GM12878 (cell line): ENCODE results near the gene ABCA4. TPM values are rescaled to one million over a fixed set of nuclear protein-coding genes. Genes with fewer than 3 reads are reported as not detected.

Experiments
- ATAC-seq: fragments of 200-7000 bp; cut with Tn5 transposase; 3 replicates; pipeline ENCODE4 v1.9.1; 2020; ENCODE audit warnings: mild to moderate bottlenecking, moderate library complexity
- BruUV-seq: library from RNA; stranded (reverse); fragments of 400-500 nt; replicated peaks from 2 replicates; lab custom pipeline; 2021; lab: Mats Ljungman, UMichigan
- CTCF ChIA-PET: fragments of 300-600 bp; sonication (Branson Sonifier 250); formaldehyde crosslinking; extraction: SDS; loops from one replicate; lab custom pipeline; 2021; ENCODE audit warnings: inconsistent platforms; lab: Yijun Ruan, JAX
- POLR2A ChIA-PET: fragments of 350-600 bp; formaldehyde crosslinking; extraction: SDS; loops from one replicate; lab custom pipeline; 2021; ENCODE audit warnings: inconsistent platforms; lab: Charles Lee
- RAD21 ChIA-PET: fragments of 300-600 bp; sonication (Branson Sonifier 250); formaldehyde crosslinking; loops from one replicate; lab custom pipeline; 2023; ENCODE audit warnings: antibody characterized with exemption; ENCODE audit not compliant: unreplicated experiment; lab: Charles Lee
- SMC1A ChIA-PET: fragments of 300-600 bp; sonication (Branson Sonifier 250); formaldehyde crosslinking; loops from one replicate; lab custom pipeline; 2023; ENCODE audit not compliant: unreplicated experiment, uncharacterized antibody; lab: Charles Lee
- DNase-seq: peaks from one replicate; pipeline ENCODE4 v3.0.0-alpha.2; 2011; ENCODE audit warnings: low read depth, low spot score
- FAIRE-seq: peaks from 3 replicates; lab custom pipeline; 2011; peaks lifted over from hg19 to GRCh38; lab: Jason Lieb, UNC
- H2AFZ ChIP-seq: 2 replicates; pipeline ENCODE4 v1.6.0; 2011; ENCODE audit warnings: low read depth, low read length, control low read depth; ENCODE audit not compliant: control insufficient read depth
- H3K27ac ChIP-seq: 2 replicates; pipeline ENCODE4 v1.5.1; 2011; ENCODE audit warnings: control low read depth; ENCODE audit not compliant: control insufficient read depth, insufficient read depth
- H3K27me3 ChIP-seq, 2 experiments: replicated peaks in 1 of 2; 2 replicates each; pipeline versions ENCODE4 v1.6.0 to v1.6.1; 2011; ENCODE audit warnings: low read length in 1 of 2; ENCODE audit not compliant: control insufficient read depth in 2 of 2, insufficient read depth in 2 of 2
- H3K36me3 ChIP-seq, 2 experiments: 2 replicates each; pipeline ENCODE4 v1.5.1; 2011; ENCODE audit warnings: low read length in 1 of 2; ENCODE audit not compliant: control insufficient read depth in 2 of 2, insufficient read depth in 2 of 2
- H3K4me1 ChIP-seq: 2 replicates; pipeline ENCODE4 v1.6.1; 2011; ENCODE audit warnings: mild to moderate bottlenecking, low read length, moderate library complexity, mixed read lengths; ENCODE audit not compliant: control insufficient read depth, insufficient read depth
- H3K4me2 ChIP-seq: 2 replicates; pipeline ENCODE4 v1.6.0; 2011; ENCODE audit warnings: control low read depth; ENCODE audit not compliant: control insufficient read depth, insufficient read depth
- H3K4me3 ChIP-seq: fragments of 200-600 bp; sonication (generic); 2 replicates; pipeline ENCODE4 v1.5.1; 2016
- H3K79me2 ChIP-seq: 2 replicates; pipeline ENCODE4 v1.6.0; 2011; ENCODE audit warnings: low read length; ENCODE audit not compliant: control insufficient read depth, insufficient read depth
- H3K9ac ChIP-seq: 2 replicates; pipeline ENCODE4 v1.8.0; 2011; ENCODE audit warnings: low read length, control low read depth, mixed read lengths; ENCODE audit not compliant: control insufficient read depth, insufficient read depth
- H3K9me3 ChIP-seq: replicated peaks from 3 replicates; pipeline ENCODE4 v1.5.1; 2011; ENCODE audit warnings: mild to moderate bottlenecking, low read length; ENCODE audit not compliant: control insufficient read depth, insufficient read depth
- H4K20me1 ChIP-seq: 2 replicates; pipeline ENCODE4 v1.6.0; 2011; ENCODE audit not compliant: control insufficient read depth, insufficient read depth
- BMI1 ChIP-seq: fragments of 450-650 bp; IDR thresholded peaks from 2 replicates; pipeline ENCODE4 v1.6.1; 2016; ENCODE audit warnings: mild to moderate bottlenecking, moderate library complexity, borderline replicate concordance
- BRCA1 ChIP-seq: IDR thresholded peaks from 2 replicates; pipeline ENCODE4 v1.6.1; 2011; ENCODE audit warnings: low read depth, low read length, improper control_type of control experiment
- CBX5 ChIP-seq: sonication (generic); IDR thresholded peaks from 2 replicates; pipeline ENCODE4 v1.6.1; 2016; ENCODE audit warnings: low read depth, moderate library complexity, mild to moderate bottlenecking, inconsistent platforms
- CREB1 ChIP-seq: IDR thresholded peaks from 2 replicates; pipeline ENCODE4 v1.6.1; 2012; ENCODE audit warnings: low read depth, mild to moderate bottlenecking, inconsistent platforms
- FOXM1 ChIP-seq: IDR thresholded peaks from 2 replicates; pipeline ENCODE4 v1.6.1; 2012; ENCODE audit warnings: low read depth, mild to moderate bottlenecking, inconsistent platforms, low read length, moderate library complexity
- KLF5 ChIP-seq: fragments of 450-650 bp; IDR thresholded peaks from 2 replicates; pipeline ENCODE4 v1.6.1; 2014; ENCODE audit warnings: mild to moderate bottlenecking; ENCODE audit not compliant: partially characterized antibody
- MTA2 ChIP-seq: fragments of 450-650 bp; IDR thresholded peaks from 2 replicates; pipeline ENCODE4 v1.6.1; 2016; ENCODE audit warnings: low read depth, mild to moderate bottlenecking, moderate library complexity
- SP1 ChIP-seq: IDR thresholded peaks from one replicate; pipeline ENCODE4 v1.6.1; 2011; ENCODE audit warnings: low read depth, low read length
- ZNF24 ChIP-seq: fragments of 450-650 bp; IDR thresholded peaks from 2 replicates; pipeline ENCODE4 v1.6.1; 2017; ENCODE audit warnings: antibody characterized with exemption, mild to moderate bottlenecking
- ZNF622 ChIP-seq: fragments of 450-650 bp; IDR thresholded peaks from 2 replicates; pipeline ENCODE4 v1.6.1; 2017; ENCODE audit warnings: mild to moderate bottlenecking, inconsistent platforms
- WGBS: methylation state at CpG from one replicate; pipeline ENCODE4 v1.1.6; 2016; ENCODE audit warnings: low lambda C conversion rate; ENCODE audit not compliant: insufficient replicate concordance, insufficient coverage; ENCODE audit errors: missing lambda C conversion rate; 5-methylcytosine and 5-hydroxymethylcytosine counted together
- in situ Hi-C: fragments of 300-500 bp; cut with MboI; formaldehyde crosslinking; loops from 9 replicates; pipeline ENCODE4 v1.14.3; 2018; ENCODE audit warnings: mixed read lengths
- intact Hi-C: fragments of 100-400 bp; cut with micrococcal nuclease; formaldehyde crosslinking; loops from one replicate; pipeline ENCODE4 v1.14.2; 2022; ENCODE audit not compliant: unreplicated experiment
- polyA plus RNA-seq, 11 experiments: library from polyadenylated mRNA; depleted of rRNA in 4 of 11; unstranded in 6 of 11; stranded (reverse) in 5 of 11; fragments of >200 nt; fragmentation: Nextera tagmentation in 4 of 11; fragmentation: Illumina TruSeq in 1 of 11; extraction: Ambion mirVana in 4 of 11; extraction: Trizol in 1 of 11; gene quantifications; 1 replicate in 1 of 11; 2 replicates in 10 of 11; pipeline versions ENCODE4 v1.2.1 to v1.2.3, GENCODE V29; 2011 to 2016; ENCODE audit warnings: inconsistent platforms in 2 of 11, missing spikeins in 2 of 11, low read depth in 1 of 11
- total RNA-seq, 4 experiments: library from RNA; depleted of rRNA in 3 of 4; stranded (reverse); fragments of >200 nt in 3 of 4; fragmentation: Illumina TruSeq in 1 of 4; extraction: Trizol in 1 of 4; gene quantifications; 2 replicates each; pipeline versions ENCODE4 v1.2.1 to v1.2.3, GENCODE V29; 2013 to 2021
- TF ChIP-seq, protein P1 (sequence below): IDR thresholded peaks from 2 replicates; pipeline ENCODE4 v1.6.1; 2012; ENCODE audit warnings: low read depth, low read length, improper control_type of control experiment
- TF ChIP-seq, protein P2 (sequence below): fragments of 450-650 bp; conservative IDR thresholded peaks from 2 replicates; pipeline ENCODE4 v1.6.1; 2017; ENCODE audit warnings: mild to moderate bottlenecking, moderate library complexity
- TF ChIP-seq, protein P3 (sequence below): fragments of 450-650 bp; IDR thresholded peaks from 2 replicates; pipeline ENCODE4 v1.6.1; 2017; ENCODE audit warnings: mild to moderate bottlenecking, moderate library complexity

Gene ABCA4
- total and polyA plus RNA-seq, 10 of the 15 experiments (the other 5 are each of a cell fraction or from before 2014, with no cell fraction given), result 0.03 to 0.28 (median 0.11) TPM; not detected in 3

DNA sequence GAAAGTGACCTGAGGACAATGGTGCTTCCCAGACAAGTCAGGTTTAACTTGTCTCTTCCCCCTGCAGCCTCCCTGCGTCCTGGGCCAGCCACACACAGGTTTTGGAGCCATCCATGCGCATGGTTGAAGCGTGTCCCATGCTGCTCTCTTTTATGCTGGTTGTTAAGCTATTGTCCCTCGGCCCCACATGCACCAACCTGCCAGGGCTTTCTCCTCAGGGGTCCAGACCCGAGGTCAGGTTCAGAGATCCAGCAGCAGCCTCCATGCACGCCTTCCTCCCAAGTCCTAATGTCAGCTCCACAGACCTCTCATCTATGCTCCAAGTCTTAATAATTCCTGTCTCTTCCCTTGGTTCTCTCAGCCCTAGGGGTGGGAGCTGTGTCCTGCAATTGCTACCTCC, 1.6 kb downstream of the ABCA4 start:
- Histone ChIP-seq H3K9me3 (no peaks in the 10 kb centered on the region; the same call in 2 of the 3 replicates), H3K79me2 (no peaks in the 10 kb centered on the region), H3K4me1 (no peaks in the 10 kb centered on the region), H3K27me3 (peaks cover 0 to 7% of the 10 kb centered on the region in 2 experiments; a peak in 2 of 4 replicates), H2AFZ (no peak overlapping the region), H3K9ac (no peak overlapping the region), H4K20me1 (no peaks in the 10 kb centered on the region), H3K4me3 (no peak overlapping the region), H3K36me3 (no peaks in the 10 kb centered on the region), H3K4me2 (no peak overlapping the region), H3K27ac (no peak overlapping the region)
- 18% methylated on average over 6 of the region's 6 CpGs for WGBS
- POLR2A ChIA-PET, result no interaction called here
- TF ChIP-seq, protein P1, sequence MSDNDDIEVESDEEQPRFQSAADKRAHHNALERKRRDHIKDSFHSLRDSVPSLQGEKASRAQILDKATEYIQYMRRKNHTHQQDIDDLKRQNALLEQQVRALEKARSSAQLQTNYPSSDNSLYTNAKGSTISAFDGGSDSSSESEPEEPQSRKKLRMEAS, result no peak
- TF ChIP-seq CREB1 (no peak), ZNF24 (no peak), CBX5 (no peak)
- TF ChIP-seq, protein P2, sequence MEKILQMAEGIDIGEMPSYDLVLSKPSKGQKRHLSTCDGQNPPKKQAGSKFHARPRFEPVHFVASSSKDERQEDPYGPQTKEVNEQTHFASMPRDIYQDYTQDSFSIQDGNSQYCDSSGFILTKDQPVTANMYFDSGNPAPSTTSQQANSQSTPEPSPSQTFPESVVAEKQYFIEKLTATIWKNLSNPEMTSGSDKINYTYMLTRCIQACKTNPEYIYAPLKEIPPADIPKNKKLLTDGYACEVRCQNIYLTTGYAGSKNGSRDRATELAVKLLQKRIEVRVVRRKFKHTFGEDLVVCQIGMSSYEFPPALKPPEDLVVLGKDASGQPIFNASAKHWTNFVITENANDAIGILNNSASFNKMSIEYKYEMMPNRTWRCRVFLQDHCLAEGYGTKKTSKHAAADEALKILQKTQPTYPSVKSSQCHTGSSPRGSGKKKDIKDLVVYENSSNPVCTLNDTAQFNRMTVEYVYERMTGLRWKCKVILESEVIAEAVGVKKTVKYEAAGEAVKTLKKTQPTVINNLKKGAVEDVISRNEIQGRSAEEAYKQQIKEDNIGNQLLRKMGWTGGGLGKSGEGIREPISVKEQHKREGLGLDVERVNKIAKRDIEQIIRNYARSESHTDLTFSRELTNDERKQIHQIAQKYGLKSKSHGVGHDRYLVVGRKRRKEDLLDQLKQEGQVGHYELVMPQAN, result no peak
- no TSS peak for BruUV-seq
- DNase-seq (no peak), ATAC-seq (no peak), FAIRE-seq (no peak)
- CTCF ChIA-PET, result no interaction called here
- SMC1A ChIA-PET, result no interaction called here
- in situ Hi-C loops (loop anchor here (5.0 kb wide), 1 partner anchor 48 kb away; no protein-coding TSS in a partner anchor), intact Hi-C loops (no loop called here)
- RAD21 ChIA-PET, result no interaction called here

DNA sequence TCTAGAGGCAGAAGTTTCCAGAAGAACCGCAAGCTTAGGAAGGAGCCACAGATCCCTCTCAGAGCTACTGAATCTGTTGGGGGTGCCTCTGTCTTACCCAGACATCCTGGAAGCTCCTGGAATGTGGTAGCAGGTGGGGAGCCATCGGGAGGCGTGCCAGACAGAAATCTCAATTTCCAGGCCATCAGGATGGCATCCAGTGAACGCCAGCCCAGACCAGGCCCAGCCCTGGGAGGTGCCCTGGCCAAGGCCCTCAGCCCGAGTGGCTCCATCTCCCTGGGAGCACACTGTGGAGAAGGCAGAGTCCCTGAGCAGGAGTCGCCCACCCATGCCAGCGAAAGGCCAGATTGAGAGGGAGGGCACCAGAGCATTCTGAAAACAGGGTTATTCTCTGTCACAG, 2.5 kb downstream of the ABCA4 start:
- intact Hi-C loops, result no loop called here
- no peaks in the 10 kb centered on the region for H3K36me3 ChIP-seq
- ATAC-seq, result no peak
- ChIA-PET POLR2A (no interaction called here), CTCF (no interaction called here), SMC1A (no interaction called here), RAD21 (no interaction called here)
- no peak overlapping the region for H3K4me3 ChIP-seq
- no peak overlapping the region for H2AFZ ChIP-seq
- in situ Hi-C loops, result loop anchor here (5.0 kb wide), 1 partner anchor 49 kb away; no protein-coding TSS in a partner anchor
- H3K9ac ChIP-seq, result no peak overlapping the region
- no peaks in the 10 kb centered on the region for H3K79me2 ChIP-seq
- H3K27ac ChIP-seq, result no peak overlapping the region
- H3K27me3 ChIP-seq, result peaks cover 0 to 8% of the 10 kb centered on the region in 2 experiments; a peak in 2 of 4 replicates
- H3K9me3 ChIP-seq, result no peaks in the 10 kb centered on the region; the same call in 2 of the 3 replicates
- H4K20me1 ChIP-seq, result no peaks in the 10 kb centered on the region
- FAIRE-seq, result no peak
- no TSS peak for BruUV-seq
- no peak for DNase-seq
- no peak overlapping the region for H3K4me2 ChIP-seq
- H3K4me1 ChIP-seq, result no peaks in the 10 kb centered on the region
- 15% methylated on average over 7 of the region's 7 CpGs for WGBS
- TF ChIP-seq SP1, result no peak
- TF ChIP-seq, protein P3, sequence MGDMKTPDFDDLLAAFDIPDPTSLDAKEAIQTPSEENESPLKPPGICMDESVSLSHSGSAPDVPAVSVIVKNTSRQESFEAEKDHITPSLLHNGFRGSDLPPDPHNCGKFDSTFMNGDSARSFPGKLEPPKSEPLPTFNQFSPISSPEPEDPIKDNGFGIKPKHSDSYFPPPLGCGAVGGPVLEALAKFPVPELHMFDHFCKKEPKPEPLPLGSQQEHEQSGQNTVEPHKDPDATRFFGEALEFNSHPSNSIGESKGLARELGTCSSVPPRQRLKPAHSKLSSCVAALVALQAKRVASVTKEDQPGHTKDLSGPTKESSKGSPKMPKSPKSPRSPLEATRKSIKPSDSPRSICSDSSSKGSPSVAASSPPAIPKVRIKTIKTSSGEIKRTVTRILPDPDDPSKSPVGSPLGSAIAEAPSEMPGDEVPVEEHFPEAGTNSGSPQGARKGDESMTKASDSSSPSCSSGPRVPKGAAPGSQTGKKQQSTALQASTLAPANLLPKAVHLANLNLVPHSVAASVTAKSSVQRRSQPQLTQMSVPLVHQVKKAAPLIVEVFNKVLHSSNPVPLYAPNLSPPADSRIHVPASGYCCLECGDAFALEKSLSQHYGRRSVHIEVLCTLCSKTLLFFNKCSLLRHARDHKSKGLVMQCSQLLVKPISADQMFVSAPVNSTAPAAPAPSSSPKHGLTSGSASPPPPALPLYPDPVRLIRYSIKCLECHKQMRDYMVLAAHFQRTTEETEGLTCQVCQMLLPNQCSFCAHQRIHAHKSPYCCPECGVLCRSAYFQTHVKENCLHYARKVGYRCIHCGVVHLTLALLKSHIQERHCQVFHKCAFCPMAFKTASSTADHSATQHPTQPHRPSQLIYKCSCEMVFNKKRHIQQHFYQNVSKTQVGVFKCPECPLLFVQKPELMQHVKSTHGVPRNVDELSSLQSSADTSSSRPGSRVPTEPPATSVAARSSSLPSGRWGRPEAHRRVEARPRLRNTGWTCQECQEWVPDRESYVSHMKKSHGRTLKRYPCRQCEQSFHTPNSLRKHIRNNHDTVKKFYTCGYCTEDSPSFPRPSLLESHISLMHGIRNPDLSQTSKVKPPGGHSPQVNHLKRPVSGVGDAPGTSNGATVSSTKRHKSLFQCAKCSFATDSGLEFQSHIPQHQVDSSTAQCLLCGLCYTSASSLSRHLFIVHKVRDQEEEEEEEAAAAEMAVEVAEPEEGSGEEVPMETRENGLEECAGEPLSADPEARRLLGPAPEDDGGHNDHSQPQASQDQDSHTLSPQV, result no peak
- no peak for TF ChIP-seq ZNF622
- TF ChIP-seq KLF5, result no peak
- no peak for TF ChIP-seq BMI1
- no peak for TF ChIP-seq FOXM1
- TF ChIP-seq BRCA1, result no peak
- TF ChIP-seq MTA2, result no peak
